Lung (tissue), 12 donors: Measurements from ENCODE around the gene SRSF5. TPM values are rescaled to one million over a fixed set of nuclear protein-coding genes. Genes with fewer than 3 reads are reported as not detected.

Experiments
- ATAC-seq: fragments of 200-7000 bp; cut with Tn5 transposase; one replicate; pipeline ENCODE4 v1.9.1; 2020; ENCODE audit warnings: moderate number of reproducible peaks; ENCODE audit not compliant: insufficient read depth, low FRiP score
- DNase-seq, 3 donors: peaks; one replicate each; pipeline ENCODE4 v3.0.0-alpha.2; 2013 to 2017
- H3K27ac ChIP-seq, 2 donors: one replicate each; pipeline ENCODE4 v1.5.1; 2013; ENCODE audit warnings: mild to moderate bottlenecking in 2 of 2, moderate library complexity in 2 of 2, control low read depth in 1 of 2, inconsistent platforms in 1 of 2, low read depth in 1 of 2, low read length in 1 of 2
- H3K27me3 ChIP-seq, 3 donors: one replicate each; pipeline ENCODE4 v1.5.1; 2013; ENCODE audit warnings: low read length in 2 of 3; ENCODE audit not compliant: control insufficient read depth in 3 of 3, insufficient read depth in 3 of 3
- H3K36me3 ChIP-seq, 4 donors: one replicate each; pipeline ENCODE4 v1.5.1; 2013; ENCODE audit warnings: low read length in 4 of 4, mild to moderate bottlenecking in 1 of 4, moderate library complexity in 1 of 4; ENCODE audit not compliant: control insufficient read depth in 4 of 4, insufficient read depth in 4 of 4
- H3K4me1 ChIP-seq, 5 donors: one replicate each; pipeline ENCODE4 v1.5.1; 2013; ENCODE audit warnings: low read length in 5 of 5, mild to moderate bottlenecking in 2 of 5, moderate library complexity in 1 of 5; ENCODE audit not compliant: control insufficient read depth in 5 of 5, insufficient read depth in 5 of 5
- H3K4me3 ChIP-seq: one replicate; pipeline ENCODE4 v1.5.1; 2013; ENCODE audit warnings: mild to moderate bottlenecking, control low read depth, moderate library complexity
- H3K9ac ChIP-seq, 2 donors: one replicate each; pipeline ENCODE4 v1.5.1; 2013; ENCODE audit warnings: low read length in 2 of 2, control low read depth in 1 of 2; ENCODE audit not compliant: insufficient read depth in 1 of 2
- H3K9me3 ChIP-seq, 4 donors: one replicate each; pipeline ENCODE4 v1.5.1; 2013; ENCODE audit warnings: low read length in 3 of 4, mild to moderate bottlenecking in 1 of 4, moderate library complexity in 1 of 4; ENCODE audit not compliant: control insufficient read depth in 4 of 4, insufficient read depth in 3 of 4
- WGBS, 2 donors: extraction: QIAGEN DNeasy Blood & Tissue Kit; methylation state at CpG; one replicate each; pipeline ENCODE4 v1.1.7; 2013; 5-methylcytosine and 5-hydroxymethylcytosine counted together
- polyA plus RNA-seq, 2 donors: library from polyadenylated mRNA; stranded (reverse); fragments of 200-250 nt; gene quantifications; one replicate each; pipeline ENCODE4 v1.2.1, GENCODE V29; 2013
- total RNA-seq, 2 donors: library from RNA; depleted of rRNA in 1 of 2; stranded (reverse); fragments of >200 nt in 1 of 2; gene quantifications; one replicate each; pipeline ENCODE4 v1.2.1, GENCODE V29; 2014 to 2021
- TF ChIP-seq, protein P1 (sequence below): IDR thresholded peaks from 2 replicates; pipeline ENCODE4 v1.5.1; 2012; ENCODE audit warnings: mild to moderate bottlenecking; ENCODE audit errors: control extremely low read depth, extremely low read depth
- donor health status: control.
- donor health status: control.
- donor health status: Bipolar disorder and iron deficiency.
- donor health status: healthy.
- donor health status: DM: yes; HTN: yes; CAD: no.

Gene SRSF5
- total and polyA plus RNA-seq, 4 donors = 224 to 419 (median 286) TPM

DNA sequence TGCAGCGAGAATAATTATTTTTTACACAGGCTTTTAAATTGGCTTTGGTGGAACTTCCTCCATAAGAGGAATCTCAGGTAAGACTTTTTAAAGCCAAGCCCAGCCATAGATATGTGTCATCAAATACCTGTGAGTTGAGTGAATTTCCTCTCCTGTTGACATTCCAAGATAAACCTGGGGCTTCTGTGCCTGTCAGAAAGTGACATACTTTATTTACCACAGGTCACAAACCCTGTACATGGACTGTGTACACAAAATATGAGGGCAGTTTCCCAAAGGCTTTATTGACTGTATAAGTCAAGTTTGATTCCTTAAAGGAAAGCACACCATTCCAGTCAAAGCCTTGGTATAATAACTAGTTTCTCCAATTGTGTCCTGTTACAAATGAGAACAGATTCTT lies 25.9 kb upstream of the SRSF5 start:
- TF ChIP-seq, protein P1, sequence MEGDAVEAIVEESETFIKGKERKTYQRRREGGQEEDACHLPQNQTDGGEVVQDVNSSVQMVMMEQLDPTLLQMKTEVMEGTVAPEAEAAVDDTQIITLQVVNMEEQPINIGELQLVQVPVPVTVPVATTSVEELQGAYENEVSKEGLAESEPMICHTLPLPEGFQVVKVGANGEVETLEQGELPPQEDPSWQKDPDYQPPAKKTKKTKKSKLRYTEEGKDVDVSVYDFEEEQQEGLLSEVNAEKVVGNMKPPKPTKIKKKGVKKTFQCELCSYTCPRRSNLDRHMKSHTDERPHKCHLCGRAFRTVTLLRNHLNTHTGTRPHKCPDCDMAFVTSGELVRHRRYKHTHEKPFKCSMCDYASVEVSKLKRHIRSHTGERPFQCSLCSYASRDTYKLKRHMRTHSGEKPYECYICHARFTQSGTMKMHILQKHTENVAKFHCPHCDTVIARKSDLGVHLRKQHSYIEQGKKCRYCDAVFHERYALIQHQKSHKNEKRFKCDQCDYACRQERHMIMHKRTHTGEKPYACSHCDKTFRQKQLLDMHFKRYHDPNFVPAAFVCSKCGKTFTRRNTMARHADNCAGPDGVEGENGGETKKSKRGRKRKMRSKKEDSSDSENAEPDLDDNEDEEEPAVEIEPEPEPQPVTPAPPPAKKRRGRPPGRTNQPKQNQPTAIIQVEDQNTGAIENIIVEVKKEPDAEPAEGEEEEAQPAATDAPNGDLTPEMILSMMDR = no peak
- DNase-seq (no peak), ATAC-seq (no peak)
- Histone ChIP-seq H3K27ac (no peak overlapping the region), H3K36me3 (no peaks in the 10 kb centered on the region), H3K9ac (no peak overlapping the region), H3K4me1 (no peaks in the 10 kb centered on the region), H3K4me3 (no peak overlapping the region), H3K27me3 (no peaks in the 10 kb centered on the region), H3K9me3 (no peaks in the 10 kb centered on the region)
- 91 to 97% methylated on average over 1 of the region's 1 CpG for WGBS, 2 donors

DNA sequence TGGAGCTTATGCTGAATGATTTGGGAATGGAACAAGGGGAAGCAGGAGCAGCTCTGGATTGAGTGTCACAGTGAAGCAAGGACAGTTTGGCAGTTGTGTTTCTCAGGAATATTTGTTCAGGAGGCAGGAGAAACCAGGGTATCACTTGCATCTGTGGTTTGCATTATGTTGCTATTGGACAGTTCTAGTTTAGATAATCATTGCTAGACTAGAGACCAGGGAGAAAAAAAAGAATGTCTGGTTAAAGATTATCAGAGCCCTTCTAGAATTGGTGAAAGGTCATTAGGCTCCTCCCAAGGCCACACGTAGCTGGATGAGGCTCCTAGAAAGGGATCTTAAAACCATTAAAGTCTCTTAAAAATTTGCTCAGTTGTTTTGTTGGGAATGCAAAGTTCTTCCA lies 17.0 kb upstream of the SRSF5 start:
- Histone ChIP-seq H3K9ac (no peak overlapping the region), H3K27me3 (no peaks in the 10 kb centered on the region), H3K4me1 (no peaks in the 10 kb centered on the region), H3K36me3 (no peaks in the 10 kb centered on the region), H3K4me3 (no peak overlapping the region), H3K9me3 (no peaks in the 10 kb centered on the region), H3K27ac (no peak overlapping the region)
- TF ChIP-seq, protein P1 = no peak
- 79 to 88% methylated on average over 1 of the region's 1 CpG for WGBS, 2 donors
- DNase-seq (no peak), ATAC-seq (no peak)

DNA sequence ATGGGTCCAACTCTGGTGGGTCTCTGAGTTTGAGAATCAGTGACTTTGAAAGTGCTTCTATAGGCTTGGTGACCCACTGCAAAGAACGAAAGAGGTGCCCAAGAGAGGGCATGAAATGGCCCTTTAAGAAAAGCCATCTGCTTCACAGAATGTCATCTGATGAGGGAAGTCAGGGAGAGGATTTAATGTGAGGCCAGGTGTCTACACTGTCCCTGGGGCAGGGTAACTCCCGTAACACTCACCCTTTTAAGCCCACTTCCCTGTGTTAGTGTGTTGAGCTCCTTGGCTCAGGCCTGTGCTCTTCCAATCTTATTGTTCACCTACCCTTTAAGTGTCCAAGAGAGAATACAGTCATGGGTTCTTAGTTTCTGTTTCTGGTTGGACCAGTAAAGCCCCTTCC lies 16.4 kb upstream of the SRSF5 start:
- ATAC-seq (no peak), DNase-seq (no peak)
- Histone ChIP-seq H3K27me3 (no peaks in the 10 kb centered on the region), H3K9ac (no peak overlapping the region), H3K36me3 (no peaks in the 10 kb centered on the region), H3K27ac (no peak overlapping the region), H3K9me3 (no peaks in the 10 kb centered on the region), H3K4me3 (no peak overlapping the region), H3K4me1 (no peaks in the 10 kb centered on the region)
- WGBS, 2 donors = 98% methylated on average over 2 of the region's 2 CpGs
- TF ChIP-seq, protein P1 = no peak

DNA sequence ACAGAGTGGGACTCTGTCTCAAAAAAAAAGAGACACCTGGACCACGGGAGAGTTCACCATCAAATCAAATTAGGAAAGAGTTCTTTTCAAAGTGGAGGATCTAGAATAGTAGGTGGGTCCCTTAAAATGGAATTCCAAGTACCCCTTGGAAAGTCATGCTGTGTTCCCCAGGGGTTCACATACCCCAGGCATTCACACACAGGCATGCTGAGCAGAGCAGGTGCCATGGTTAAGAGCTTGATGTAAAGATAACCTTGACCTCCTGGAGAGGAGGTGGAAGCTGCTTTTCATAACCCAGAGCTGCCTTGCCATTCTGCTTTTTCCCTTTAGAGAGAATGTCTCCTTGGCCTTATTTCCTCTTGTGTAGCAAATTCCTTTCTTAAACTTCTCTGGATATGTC lies 14.2 kb upstream of the SRSF5 start:
- no peak for DNase-seq
- H3K27me3 ChIP-seq = no peaks in the 10 kb centered on the region

More for the DNA sequence above, 14.2 kb upstream of the SRSF5 start:
- TF ChIP-seq, protein P1 = no peak
- H3K27ac ChIP-seq = no peak overlapping the region
- WGBS, 2 donors = 69 to 81% methylated on average over 1 of the region's 1 CpG
- no peaks in the 10 kb centered on the region for H3K9me3 ChIP-seq
- H3K4me3 ChIP-seq = no peak overlapping the region
- no peaks in the 10 kb centered on the region for H3K36me3 ChIP-seq
- H3K4me1 ChIP-seq = no peaks in the 10 kb centered on the region
- ATAC-seq = no peak
- no peak overlapping the region for H3K9ac ChIP-seq
